K562 treated with DMSO at 1 percent for 12 hours (cell line): ENCODE data around the gene WWC2. TPM values are rescaled to one million over a fixed set of nuclear protein-coding genes. Genes with fewer than 3 reads are reported as not detected.

Experiments
- total RNA-seq: library from RNA; unstranded; fragments of 300-600 nt; gene quantifications from 2 replicates; pipeline ENCODE4 v1.2.3, GENCODE V29; 2022; ENCODE audit not compliant: insufficient read depth

The WWC2 gene
- total RNA-seq = 3.7 and 13.4 TPM in 2 replicates

DNA sequence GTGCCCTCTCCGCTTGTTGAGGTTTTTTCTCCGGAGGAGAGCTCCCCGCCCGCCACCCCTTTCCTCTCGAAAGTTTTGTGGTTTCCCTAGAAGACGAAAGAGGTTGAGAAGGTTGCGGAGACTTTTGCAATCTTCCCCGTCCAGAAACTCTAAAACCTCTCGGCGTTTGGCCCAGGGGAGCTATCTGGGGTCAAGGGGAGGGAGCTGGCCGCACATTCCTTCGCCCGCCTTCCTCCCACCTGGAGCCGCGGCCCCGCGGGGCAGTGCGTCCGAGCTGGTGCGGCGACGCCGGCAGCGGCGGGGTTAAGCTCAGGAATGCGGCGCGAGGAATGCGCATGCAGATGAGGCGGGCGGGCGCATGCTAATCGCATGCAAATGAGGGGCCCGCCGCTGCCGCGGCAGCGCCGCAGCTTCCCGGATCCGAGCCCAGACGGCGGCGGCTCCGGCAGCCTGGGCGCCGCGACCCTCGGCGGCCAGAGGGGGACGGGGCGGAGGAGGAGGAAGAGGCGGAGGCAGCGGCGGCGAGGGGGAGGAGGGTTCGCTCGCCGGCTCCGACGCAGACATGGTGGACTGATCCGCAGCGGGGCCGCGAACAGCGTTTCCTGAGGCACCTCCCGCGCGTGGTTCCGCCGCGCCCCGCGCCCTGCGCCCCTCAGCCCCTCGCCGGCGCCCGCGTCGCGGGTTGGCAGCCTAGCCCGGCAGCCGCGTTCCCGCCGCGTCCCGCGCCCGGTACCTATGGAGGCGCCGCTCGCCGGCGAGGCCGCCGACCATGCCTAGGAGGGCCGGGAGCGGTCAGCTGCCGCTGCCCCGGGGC, at the start of gene WWC2:
Gene WWC2, plus strand, starts transcription at position 535 of the 814 bp plus-strand sequence. Its CDS starts 235 bp downstream, at position 770.

DNA sequence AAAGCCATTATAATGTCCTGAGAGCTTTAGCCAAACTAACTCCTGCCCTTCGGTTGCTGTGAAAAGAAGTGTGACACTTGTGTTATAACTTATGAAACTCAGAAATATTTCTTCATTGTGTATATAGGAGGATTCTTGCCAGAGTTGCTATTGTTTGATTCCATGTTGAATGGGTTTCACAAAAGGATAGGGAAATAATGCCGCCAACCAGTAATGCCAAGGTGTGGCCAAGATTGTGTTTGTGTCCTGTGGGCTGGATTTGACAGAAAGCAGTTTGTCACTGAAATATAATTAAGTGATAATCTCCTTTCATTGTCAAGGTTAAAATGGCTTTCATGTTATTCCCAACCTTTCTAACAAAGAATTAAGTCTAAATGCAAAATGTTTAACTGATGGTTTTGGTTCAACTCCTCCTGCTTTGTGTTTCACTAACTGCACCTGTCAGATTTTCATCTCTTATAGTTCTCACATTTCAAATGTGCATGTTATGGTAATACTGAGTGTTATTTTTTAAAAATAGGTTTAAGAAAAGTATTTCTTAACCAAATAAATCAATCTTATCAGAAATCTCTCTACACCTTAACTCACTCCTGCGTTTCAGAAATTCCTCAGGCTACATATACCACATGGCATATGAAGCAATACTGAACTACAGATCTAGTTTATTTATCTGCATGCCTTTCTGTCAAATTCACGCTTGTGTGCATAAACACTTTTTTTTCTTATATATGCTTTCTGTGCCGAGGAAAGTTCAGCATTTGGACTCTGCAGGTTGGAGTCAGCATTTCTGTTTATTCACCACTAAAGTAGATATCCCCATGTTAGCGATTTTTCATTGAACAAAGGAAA, 221.4 kb downstream of the WWC2 start, which contains the start of gene CLDN22:
Gene CLDN22, minus strand, starts transcription at position 66 of the 849 bp plus-strand sequence. Its CDS starts 58 bp downstream, at position 8.

DNA sequence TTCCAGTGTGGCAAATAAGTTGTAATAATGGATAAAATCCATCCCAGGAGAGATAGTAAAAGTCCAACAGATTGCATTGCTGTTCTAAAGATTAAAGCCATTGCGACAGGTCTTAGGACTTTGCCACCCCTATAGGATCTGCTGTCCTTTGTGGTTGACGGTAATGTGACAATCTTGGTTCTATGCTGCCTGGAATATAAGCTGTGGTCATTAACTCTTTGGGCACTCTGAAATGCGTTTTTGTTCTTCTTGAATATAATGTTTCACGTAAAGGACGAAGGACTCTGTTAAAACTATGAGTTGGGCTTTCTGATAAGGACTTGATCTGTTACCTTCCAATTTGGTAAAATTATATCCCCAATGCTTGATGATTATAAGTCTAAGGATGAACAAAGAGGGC, 223.3 kb downstream of the WWC2 start, which contains the start of gene CLDN24:
Gene CLDN24, minus strand, starts transcription at position 101 of the 400 bp plus-strand sequence. Its CDS starts 0 bp downstream, at position 101.

Other genes with a start within 250 kb of the WWC2 start
- 44.4 and 64.7 TPM in 2 replicates for gene DCTD, start 181.9 kb upstream of the WWC2 start, total RNA-seq
- gene CLDN22, start 221.0 kb downstream of the WWC2 start, total RNA-seq = not detected in 2 replicates
- not detected in 2 replicates for gene CLDN24, start 223.2 kb downstream of the WWC2 start, total RNA-seq